ENCODE measurements around the gene A1BG. TPM values are rescaled to one million over a fixed set of nuclear protein-coding genes. Genes with fewer than 3 reads are reported as not detected.

Gene A1BG
- total and polyA plus RNA-seq, 10 donors, result 10.8 to 76.5 (median 34.6) TPM

GRCh38 chr19:58367698-58368454 is 14.6 kb upstream of the A1BG start:
- intact Hi-C loops (cut with DNase I; ENCODE audit: low total_unique reads), result no loop called here
- WGBS, 5 donors, result 77 to 92% (median 81%) methylated on average over 58 to 106 of the region's 106 CpGs
- Histone ChIP-seq H3K4me3 (no peak overlapping the region), H3K36me3 (peaks cover 0 to 18% (median 0%) of the 10 kb centered on the region in 6 donors), H3K4me1 (peaks cover 0 to 20% (median 14%) of the 10 kb centered on the region in 6 donors), H3K27ac (no peak overlapping the region), H3K9me3 (no peaks in the 10 kb centered on the region), H3K27me3 (replicated peaks in 1 of 7) (no peaks in the 10 kb centered on the region)
- TF ChIP-seq CTCF (IDR thresholded peaks at IDR 0.05 in 8 of 11, conservative IDR thresholded peaks at IDR 0.05 in 3 of 11) (no peak), POLR2A (IDR thresholded peaks at IDR 0.05) (no peak), POLR2AphosphoS5 (IDR thresholded peaks at IDR 0.05) (no peak)
- no peak for DNase-seq

GRCh38 chr19:58366585-58367430 is 13.5 kb upstream of the A1BG start:
- 89 to 93% (median 91%) methylated on average over 27 to 32 of the region's 32 CpGs for WGBS, 5 donors
- DNase-seq, result no peak
- Histone ChIP-seq H3K9me3 (no peaks in the 10 kb centered on the region), H3K36me3 (peaks cover 0 to 18% (median 0%) of the 10 kb centered on the region in 6 donors), H3K27ac (no peak overlapping the region), H3K27me3 (replicated peaks in 1 of 7) (no peaks in the 10 kb centered on the region), H3K4me1 (peaks cover 2 to 26% (median 17%) of the 10 kb centered on the region in 6 donors), H3K4me3 (no peak overlapping the region)
- intact Hi-C loops (cut with DNase I; ENCODE audit: low total_unique reads), result no loop called here
- no peak for TF ChIP-seq CTCF (IDR thresholded peaks at IDR 0.05 in 8 of 11, conservative IDR thresholded peaks at IDR 0.05 in 3 of 11)

GRCh38 chr19:58364146-58364545 is 10.9 kb upstream of the A1BG start:
- Histone ChIP-seq H3K4me1 (peaks cover 5 to 36% (median 24%) of the 10 kb centered on the region in 6 donors), H3K4me3 (no peak overlapping the region), H3K9me3 (no peaks in the 10 kb centered on the region), H3K36me3 (peaks cover 0 to 18% (median 0%) of the 10 kb centered on the region in 6 donors), H3K27ac (no peak overlapping the region), H3K27me3 (replicated peaks in 1 of 7) (no peaks in the 10 kb centered on the region)
- no peak for DNase-seq
- intact Hi-C loops (cut with DNase I; ENCODE audit: low total_unique reads), result no loop called here
- TF ChIP-seq POLR2A (IDR thresholded peaks at IDR 0.05) (no peak), POLR2AphosphoS5 (IDR thresholded peaks at IDR 0.05) (no peak), CTCF (IDR thresholded peaks at IDR 0.05 in 8 of 11, conservative IDR thresholded peaks at IDR 0.05 in 3 of 11) (no peak)
- 26 to 42% (median 38%) methylated on average over 5 of the region's 5 CpGs for WGBS, 5 donors

All from spleen (tissue), 11 donors.